Measurements from ENCODE around the gene SLC35G1. TPM values are rescaled to one million over a fixed set of nuclear protein-coding genes. Genes with fewer than 3 reads are reported as not detected.

Gene SLC35G1
- total and polyA plus RNA-seq, 5 donors = 3.8 to 6.3 (median 4.9) TPM

DNA sequence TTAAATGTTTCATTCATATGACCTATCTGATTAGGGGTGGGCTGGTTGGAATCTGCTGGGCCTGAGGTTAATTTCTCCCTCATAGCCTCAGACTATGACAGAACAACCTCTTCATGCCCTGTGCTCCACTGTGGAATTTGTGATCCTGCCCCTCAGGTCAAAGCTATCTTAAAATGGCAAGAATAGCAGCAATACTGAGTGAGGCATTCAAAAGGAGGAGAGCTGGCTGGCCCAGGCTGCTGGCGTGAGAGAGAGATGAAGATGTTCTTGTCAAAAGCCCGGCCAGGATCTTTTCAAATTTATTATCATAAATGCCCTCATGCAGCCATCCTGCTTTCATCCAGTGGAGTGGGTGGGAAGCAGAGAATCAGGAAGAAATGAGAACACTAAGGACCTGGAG, 58.1 kb downstream of the SLC35G1 start:
- WGBS = 58% methylated on average over 2 of the region's 2 CpGs

More for the DNA sequence above, 58.1 kb downstream of the SLC35G1 start:
- Histone ChIP-seq H3K27ac (ENCODE audit: low read length) (peak overlapping the region; percentile 83), H3K9me3 (ENCODE audit: control insufficient read depth, low read length) (no peaks in the 10 kb centered on the region), H3K4me1 (ENCODE audit: control insufficient read depth, insufficient read depth, low read length) (peaks cover 10% of the 10 kb centered on the region), H3K4me3 (ENCODE audit: low read length) (no peak overlapping the region), H3K27me3 (ENCODE audit: control insufficient read depth, insufficient read depth) (no peaks in the 10 kb centered on the region)
- ATAC-seq = peak; percentile 40 to 80
- DNase-seq = peak in 1 of 3 donors; percentile 61
- intact Hi-C loops (cut with DNase I) = no loop called here

Other genes with a start within 250 kb of the SLC35G1 start
- 10 to 100 TPM; 16.1 to 28.0 (median 21.2) TPM for gene FRA10AC1, start 191.4 kb upstream of the SLC35G1 start, total RNA-seq
- 17.6 TPM for gene FRA10AC1, start 191.4 kb upstream of the SLC35G1 start, polyA plus RNA-seq
- under 1 TPM in 3 of 4 donors, not detected in 1; 0.21 to 0.57 (median 0.45) TPM for gene LGI1, start 136.0 kb upstream of the SLC35G1 start, total RNA-seq
- gene LGI1, start 136.0 kb upstream of the SLC35G1 start, polyA plus RNA-seq = 0.68 TPM
- 10 to 100 TPM; 12.4 to 23.4 (median 21.0) TPM for gene PLCE1, start 100.0 kb downstream of the SLC35G1 start, total RNA-seq
- gene PLCE1, start 100.0 kb downstream of the SLC35G1 start, polyA plus RNA-seq = 6.0 TPM

Measured in right cardiac atrium (tissue), 5 donors.